T-helper 1 cell (primary cell): ENCODE data around the gene OPRM1.
A peak's percentile ranks its signal among the peaks of the same experiment; 100 is the strongest.
"Not testable (repeated sequence)": the region's sequence is repeated elsewhere in the genome, so short reads cannot be mapped to it uniquely, and the experiment has no call there.

Source experiments
- DNase-seq, 5 donors: peaks; one replicate each; pipeline ENCODE4 v3.0.0-alpha.2; 2012 to 2020
- total RNA-seq, 4 donors: gene quantifications; one replicate each; lab custom pipeline; 2026; lab: John Stamatoyannopoulos, UW

The OPRM1 gene
- 0 to 0.80 (median 0.11) reads per million in 4 donors for total RNA-seq

GRCh38 chr6:154039231-154039842, at the start of gene OPRM1:
OPRM1 (plus strand) TSS chr6:154039240; CDS start chr6:154039545, 305 bp downstream.
- DNase-seq = peak in 1 of 5 donors; percentile 20

DNA sequence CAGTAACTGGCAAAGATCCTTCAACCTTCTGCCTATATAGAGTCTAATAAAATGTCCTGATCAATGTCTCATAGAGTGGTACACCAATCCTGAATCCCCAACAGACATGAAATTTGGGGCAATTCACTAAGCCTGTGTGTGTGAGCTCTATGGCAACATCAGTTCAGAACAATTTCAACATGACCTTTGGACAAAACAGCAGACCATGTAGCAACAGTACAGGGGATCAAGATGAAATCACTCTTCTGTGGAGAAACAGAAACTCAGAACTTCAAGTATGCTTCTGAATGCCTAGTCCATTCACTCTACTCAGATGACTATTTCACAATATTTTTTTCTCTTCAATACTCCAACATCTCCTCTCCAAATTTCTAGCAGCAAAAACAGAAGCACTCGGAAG, 49.1 kb upstream of the OPRM1 start:
- DNase-seq = no peak

GRCh38 chr6:153994004-153994403, 45.0 kb upstream of the OPRM1 start:
- DNase-seq = no peak

DNA sequence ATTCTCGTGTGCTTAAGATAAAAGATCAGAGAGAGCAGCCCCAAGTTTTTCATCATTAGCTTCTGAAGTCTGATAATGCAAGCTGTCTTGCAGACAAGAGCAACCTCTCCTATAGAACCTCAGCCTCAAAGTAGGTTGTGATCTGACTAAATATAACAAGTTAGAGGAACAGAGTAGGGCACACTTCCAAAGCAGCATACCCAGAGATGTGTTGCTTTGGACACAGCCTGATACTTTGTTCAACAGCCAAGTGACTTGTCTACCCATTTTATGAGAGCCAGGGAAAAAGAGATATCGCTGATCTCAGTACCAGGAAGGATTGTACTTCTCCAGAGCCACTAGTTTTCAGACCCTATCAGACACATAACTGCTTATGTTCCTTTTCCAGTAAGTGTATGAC, 44.2 kb upstream of the OPRM1 start:
- no peak for DNase-seq

DNA sequence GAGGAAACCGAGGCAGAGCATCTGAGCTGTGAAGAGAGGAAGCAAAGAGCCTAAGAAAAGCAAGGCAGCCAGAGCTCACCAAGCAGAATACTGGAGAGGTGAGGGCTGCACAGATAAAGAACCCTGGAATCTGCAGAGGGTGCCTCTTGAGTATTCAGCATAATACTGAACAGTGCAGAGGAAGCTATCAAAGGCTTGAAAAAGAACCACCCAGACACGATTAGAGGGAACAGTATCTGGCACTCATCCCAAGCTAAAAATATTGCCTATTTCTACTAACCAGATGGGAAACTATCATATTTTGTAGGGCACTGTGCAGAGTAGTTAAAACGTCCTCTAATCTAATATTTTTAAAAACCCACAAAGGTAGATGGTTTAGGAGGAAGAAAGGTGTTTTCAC, 41.8 kb upstream of the OPRM1 start:
- no peak for DNase-seq

DNA sequence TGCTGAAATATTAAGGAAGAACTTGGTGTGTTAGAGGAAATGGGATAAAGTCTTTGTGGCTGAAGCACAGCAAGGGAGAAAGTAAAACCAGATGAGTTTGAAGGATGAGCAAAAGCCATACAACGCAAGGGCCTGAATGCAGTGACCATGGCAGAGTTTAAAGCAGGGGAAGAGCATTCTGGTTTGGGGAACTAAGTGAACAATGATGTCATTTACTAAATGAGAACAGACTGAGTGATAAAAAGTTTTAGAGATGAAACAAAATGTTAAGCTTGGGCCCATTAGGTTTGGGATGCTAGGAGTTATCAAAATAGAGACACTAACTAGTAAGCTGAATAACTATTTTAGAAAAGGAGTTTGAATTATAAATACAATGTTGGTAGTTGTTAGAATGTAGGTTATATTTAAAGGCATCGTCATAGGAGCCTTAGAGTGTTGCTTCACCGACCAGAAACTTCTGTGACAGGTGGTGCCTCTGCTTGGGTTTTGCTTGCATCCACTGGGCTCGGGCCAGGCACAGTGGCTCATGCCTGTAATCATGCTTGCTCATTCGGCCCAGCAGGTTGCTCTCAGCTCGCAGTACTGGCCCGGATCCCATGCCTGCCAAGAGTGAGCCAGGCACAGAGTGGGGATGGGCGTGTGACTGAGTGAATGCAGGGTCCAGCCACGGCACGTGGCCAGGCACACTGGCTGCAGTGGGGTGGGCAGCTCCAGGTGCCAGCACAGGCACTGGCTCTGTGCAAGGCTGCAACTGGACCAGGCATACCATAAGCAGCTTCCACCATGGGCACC, 37.4 kb upstream of the OPRM1 start:
- no peak for DNase-seq

GRCh38 chr6:154002894-154003293, 36.1 kb upstream of the OPRM1 start:
- DNase-seq = no peak

GRCh38 chr6:154010371-154010770, 28.7 kb upstream of the OPRM1 start:
- no peak for DNase-seq

DNA sequence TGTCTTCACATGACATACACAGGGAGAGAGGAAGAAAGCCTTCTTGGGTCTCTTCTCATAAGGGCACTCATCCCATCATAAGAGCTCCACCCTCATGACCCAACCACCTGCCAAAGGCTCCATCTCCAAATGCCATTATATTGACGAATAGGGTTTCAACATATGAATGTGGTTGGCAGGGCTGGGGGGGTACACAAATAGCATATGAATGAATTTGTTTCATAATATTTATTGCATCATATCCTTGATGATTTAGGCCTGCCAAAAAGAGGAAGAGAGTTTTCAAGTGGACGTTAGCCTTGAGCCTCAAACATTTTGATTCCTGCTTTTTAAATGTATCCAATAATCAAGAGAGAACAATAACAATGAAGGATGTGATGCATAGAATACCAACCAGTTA, 26.2 kb upstream of the OPRM1 start:
- no peak for DNase-seq

DNA sequence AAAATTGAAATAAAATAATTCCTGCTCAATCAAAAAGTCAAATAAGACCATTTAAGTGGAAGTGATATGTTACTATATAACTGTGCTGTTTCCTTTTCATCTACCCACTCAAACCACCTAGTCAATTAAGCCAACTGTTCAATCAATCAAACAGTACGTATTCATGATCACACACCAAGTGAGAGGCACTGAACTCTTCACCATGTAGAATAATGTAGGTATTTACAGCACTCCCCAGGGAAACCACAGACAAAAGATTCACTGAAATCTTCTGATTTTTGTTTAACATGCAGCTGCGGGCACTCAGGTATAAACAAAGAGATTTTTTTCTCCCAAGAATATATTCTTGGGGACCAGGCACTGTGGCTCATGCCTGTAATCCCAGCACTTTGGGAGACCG, 21.3 kb upstream of the OPRM1 start:
- no peak for DNase-seq

DNA sequence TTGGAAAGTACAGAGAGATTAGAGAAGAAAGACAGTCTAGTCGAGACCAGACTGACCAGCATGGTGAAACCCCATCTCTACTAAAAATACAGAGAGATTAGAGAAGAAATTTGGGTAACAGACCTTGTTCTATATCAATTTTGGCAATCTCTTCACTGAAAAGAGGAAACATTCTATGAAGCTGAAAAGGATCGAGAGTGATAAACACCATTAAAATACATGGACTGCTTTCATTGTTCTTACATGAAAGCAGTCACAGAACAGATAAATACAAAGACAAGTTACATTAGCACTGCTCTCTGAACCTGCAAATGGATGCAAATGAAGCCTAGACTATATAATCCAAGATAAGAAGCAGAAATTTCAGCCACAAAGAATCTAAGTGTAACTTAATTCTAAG, 8.4 kb upstream of the OPRM1 start:
- DNase-seq = no peak

DNA sequence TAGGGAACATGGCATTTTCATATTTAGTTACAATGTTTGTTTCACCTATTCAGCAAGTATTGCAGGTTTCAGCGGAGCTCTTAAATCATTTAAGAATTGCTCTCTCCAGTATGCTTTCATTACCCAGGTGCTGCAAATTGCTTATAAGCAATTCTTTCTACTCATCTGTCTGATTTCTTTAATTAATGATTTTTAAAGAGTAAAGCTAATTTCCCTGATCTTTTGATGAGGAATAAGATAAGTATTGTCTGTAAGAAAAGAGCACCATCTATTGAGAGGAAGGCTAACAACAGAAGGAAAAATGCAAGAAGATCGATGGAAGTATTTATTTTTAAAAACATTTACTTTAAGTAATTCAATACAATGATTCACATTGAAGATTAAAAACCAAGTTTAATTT, 2.0 kb downstream of the OPRM1 start:
- DNase-seq = no peak

GRCh38 chr6:154053141-154053540, 14.1 kb downstream of the OPRM1 start:
- no peak for DNase-seq

DNA sequence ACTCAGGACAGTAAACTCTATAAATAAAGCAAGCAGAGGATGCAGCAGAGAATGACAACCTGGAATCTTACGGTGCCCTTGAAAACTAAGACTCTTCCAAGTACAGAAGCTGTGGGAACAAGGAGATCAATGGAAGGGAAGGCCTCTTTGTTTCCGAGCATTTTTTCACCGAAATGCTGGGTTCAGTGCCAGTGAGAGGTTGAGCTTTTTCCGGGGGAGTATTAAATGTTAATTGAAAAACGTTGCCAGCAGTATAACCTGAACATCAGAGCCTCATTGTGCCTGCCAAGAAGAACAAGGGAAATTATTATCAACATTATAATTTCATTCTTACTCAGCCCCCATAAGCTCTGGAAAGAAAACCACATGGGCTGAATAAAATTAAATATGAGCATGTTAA, 17.5 kb downstream of the OPRM1 start:
- no peak for DNase-seq

DNA sequence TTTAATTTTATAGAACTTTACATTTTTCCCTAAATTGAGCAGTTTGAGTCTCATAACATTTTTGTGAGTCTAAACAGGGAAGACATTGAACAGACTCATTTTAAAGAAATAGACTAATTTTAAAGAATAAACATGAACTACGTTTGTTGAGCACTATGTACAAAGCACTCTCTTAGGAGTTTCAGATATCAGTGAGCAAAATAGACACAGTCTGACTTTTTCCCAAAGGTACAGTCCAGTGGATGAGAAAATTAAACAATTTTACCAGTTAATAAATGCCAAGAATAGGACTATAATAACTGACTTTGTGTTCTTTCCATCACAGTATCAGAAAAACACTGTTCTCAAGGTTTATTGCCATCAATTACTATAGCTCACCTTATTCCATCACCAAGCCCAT, 18.1 kb downstream of the OPRM1 start:
- no peak for DNase-seq

- no peak for DNase-seq
These were observed 20.1 kb downstream of the OPRM1 start for GRCh38 chr6:154058963-154059680.

GRCh38 chr6:154060076-154060475, 21.0 kb downstream of the OPRM1 start:
- no peak for DNase-seq

DNA sequence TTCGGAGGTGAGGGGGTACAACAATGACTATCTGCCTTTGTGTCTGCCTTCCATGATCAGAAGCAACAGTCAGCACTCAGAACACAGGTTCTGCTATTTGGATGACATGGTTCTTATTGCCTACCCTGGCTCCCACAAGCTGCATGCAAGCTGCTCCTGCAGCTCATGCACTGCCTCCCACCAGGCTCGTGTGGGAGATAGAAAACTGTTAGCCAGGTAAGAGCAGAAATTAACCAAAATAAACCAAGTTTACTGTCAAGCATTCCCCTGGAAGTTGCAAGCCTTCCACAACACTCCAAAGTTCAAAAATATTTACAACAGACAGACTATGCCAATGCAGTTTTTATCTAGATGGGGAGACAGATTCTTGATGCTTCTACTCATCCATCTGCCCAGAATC, 31.0 kb downstream of the OPRM1 start:
- DNase-seq = no peak

DNA sequence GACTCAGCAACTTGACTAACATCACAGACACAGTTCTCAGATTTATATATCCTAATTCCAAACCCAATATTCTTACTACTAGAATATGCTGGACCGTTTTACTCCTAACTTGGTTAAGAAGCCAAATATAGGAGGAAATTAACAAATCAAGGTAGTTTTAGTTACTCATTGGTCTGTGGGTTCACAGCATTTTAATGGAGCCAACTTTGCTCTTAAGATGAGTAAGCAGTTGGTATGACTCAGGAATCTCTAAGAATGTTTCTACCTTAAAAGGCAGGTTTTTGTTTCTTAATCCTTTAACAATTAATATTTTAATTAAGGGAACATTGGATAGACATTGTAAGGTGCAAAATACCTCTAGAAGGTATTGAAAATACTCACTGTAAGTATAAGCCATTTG, 31.6 kb downstream of the OPRM1 start:
- no peak for DNase-seq

DNA sequence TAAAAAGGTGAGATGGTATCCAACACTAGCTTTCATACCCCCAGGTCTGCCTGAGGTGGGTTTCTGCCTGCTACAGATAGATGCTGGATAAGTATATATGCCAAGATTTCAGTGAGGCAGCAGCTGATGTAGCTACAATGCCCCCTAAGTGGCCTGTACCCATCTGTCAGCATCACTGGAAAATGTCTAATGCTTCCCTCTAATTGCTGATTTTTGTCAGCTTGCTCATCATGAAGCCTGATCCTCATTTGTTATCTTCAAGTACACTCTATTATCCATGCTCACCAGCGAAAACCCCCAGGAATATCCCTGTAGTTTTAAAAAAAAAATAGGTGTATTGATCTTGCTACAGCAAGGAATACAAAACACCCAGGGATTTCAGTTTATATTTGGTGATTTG, 32.2 kb downstream of the OPRM1 start:
- no peak for DNase-seq

DNA sequence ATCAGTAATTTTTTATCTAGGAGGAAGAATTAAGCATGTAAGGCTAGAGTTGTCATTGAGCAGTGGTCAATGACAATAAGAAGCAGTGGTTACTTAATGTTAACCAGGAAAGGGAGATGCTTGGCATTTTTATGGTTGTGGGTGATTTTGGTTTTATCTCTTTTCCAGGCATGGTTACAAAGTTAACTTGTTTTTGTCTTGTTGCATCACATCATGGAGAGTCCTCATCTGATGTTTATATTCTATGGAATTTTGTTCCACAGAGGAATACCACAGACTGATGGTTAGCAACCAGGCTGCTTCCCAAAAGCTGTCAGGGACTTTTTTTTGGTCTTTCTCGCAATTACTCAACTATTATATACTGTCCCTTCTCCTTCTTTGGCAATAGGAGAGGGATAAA, 32.7 kb downstream of the OPRM1 start:
- no peak for DNase-seq

GRCh38 chr6:154078596-154078995, 39.6 kb downstream of the OPRM1 start:
- DNase-seq = not testable (repeated sequence)

DNA sequence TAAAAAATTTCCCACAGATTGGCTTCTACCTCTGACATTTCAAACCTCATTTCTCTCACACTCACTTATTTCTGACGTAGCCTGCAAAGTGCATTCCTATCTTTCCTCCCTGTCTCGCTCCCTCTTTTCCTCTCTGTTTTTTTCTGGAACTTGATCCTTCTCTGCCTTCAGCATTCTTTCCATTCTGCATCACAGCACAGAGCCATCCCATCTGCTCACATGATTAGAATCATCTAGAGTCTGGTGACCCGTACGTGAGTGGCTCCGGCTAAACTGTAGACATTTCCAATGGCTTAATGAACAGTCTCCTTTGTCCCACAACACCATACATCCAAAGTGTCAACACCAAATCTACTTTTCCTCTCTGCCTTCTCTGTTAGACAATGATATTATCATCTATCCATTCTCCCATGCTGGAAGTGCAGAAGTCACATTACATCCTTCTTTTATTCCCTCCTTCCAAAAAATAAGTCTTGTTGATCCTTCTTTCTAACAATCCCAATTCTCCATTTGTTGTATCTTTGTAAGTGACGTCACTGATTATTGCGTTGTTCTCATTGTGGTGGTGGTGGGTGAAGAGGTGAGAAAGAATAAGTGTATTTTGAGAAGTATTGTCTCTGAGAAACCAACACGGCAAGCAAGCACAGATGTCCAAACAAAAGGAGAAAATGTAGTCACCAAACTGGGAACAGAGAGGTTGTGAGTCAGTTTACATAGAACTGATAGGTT, 41.6 kb downstream of the OPRM1 start:
- DNase-seq = no peak
